ENCODE data around the gene CDX1.

CDX1 gene

GRCh38 chr5:150166650-150167511, at the start of gene CDX1:
Gene CDX1 (plus strand): TSS chr5:150166778. CDS start chr5:150166877, 99 bp downstream.
- DNase-seq (ENCODE audit: low spot score) (no peak), FAIRE-seq (no peak)

- FAIRE-seq = no peak
- no peak for DNase-seq (ENCODE audit: low spot score)
These were observed 48.5 kb upstream of the CDX1 start for GRCh38 chr5:150117945-150118560.

GRCh38 chr5:150118561-150119229, 47.9 kb upstream of the CDX1 start:
- FAIRE-seq = no peak
- no peak for DNase-seq (ENCODE audit: low spot score)

- DNase-seq (ENCODE audit: low spot score) (no peak), FAIRE-seq (no peak)
These were observed 47.0 kb upstream of the CDX1 start for GRCh38 chr5:150119421-150120061.

- DNase-seq (ENCODE audit: low spot score) = no peak
These were observed 46.5 kb upstream of the CDX1 start for GRCh38 chr5:150120062-150120441.

GRCh38 chr5:150120617-150121447, 45.7 kb upstream of the CDX1 start:
- FAIRE-seq = no peak

More at GRCh38 chr5:150120062-150120441, 46.5 kb upstream of the CDX1 start:
- no peak for FAIRE-seq

GRCh38 chr5:150121448-150122157, 45.0 kb upstream of the CDX1 start:
- FAIRE-seq (no peak), DNase-seq (ENCODE audit: low spot score) (no peak)

More at GRCh38 chr5:150120617-150121447, 45.7 kb upstream of the CDX1 start:
- no peak for DNase-seq (ENCODE audit: low spot score)

GRCh38 chr5:150122158-150122510, 44.4 kb upstream of the CDX1 start:
- DNase-seq (ENCODE audit: low spot score) = no peak
- FAIRE-seq = no peak

GRCh38 chr5:150122536-150123481, 43.8 kb upstream of the CDX1 start:
- no peak for FAIRE-seq

GRCh38 chr5:150123542-150123941, 43.0 kb upstream of the CDX1 start:
- FAIRE-seq = no peak
- DNase-seq (ENCODE audit: low spot score) = no peak

More at GRCh38 chr5:150122536-150123481, 43.8 kb upstream of the CDX1 start:
- DNase-seq (ENCODE audit: low spot score) = no peak

- FAIRE-seq (no peak), DNase-seq (ENCODE audit: low spot score) (no peak)
These were observed 42.4 kb upstream of the CDX1 start for GRCh38 chr5:150124111-150124557.

GRCh38 chr5:150124596-150124995, 42.0 kb upstream of the CDX1 start:
- FAIRE-seq (no peak), DNase-seq (ENCODE audit: low spot score) (no peak)

- DNase-seq (ENCODE audit: low spot score) = no peak
- no peak for FAIRE-seq
These were observed 41.2 kb upstream of the CDX1 start for GRCh38 chr5:150125334-150125733.

- no peak for FAIRE-seq
- no peak for DNase-seq (ENCODE audit: low spot score)
These were observed 40.2 kb upstream of the CDX1 start for GRCh38 chr5:150126199-150126920.

- DNase-seq (ENCODE audit: low spot score) = no peak
- no peak for FAIRE-seq
These were observed 39.7 kb upstream of the CDX1 start for GRCh38 chr5:150126921-150127265.

GRCh38 chr5:150129454-150129812, 37.1 kb upstream of the CDX1 start:
- no peak for DNase-seq (ENCODE audit: low spot score)
- FAIRE-seq = no peak

- DNase-seq (ENCODE audit: low spot score) (peak; percentile 79), FAIRE-seq (peak; percentile 56)
These were observed 36.6 kb upstream of the CDX1 start for GRCh38 chr5:150129813-150130492.

GRCh38 chr5:150130493-150130922, 36.1 kb upstream of the CDX1 start:
- no peak for FAIRE-seq
- no peak for DNase-seq (ENCODE audit: low spot score)

Data from urothelium cell line (cell line).